Renal pelvis (tissue), 4 donors: ENCODE results near the gene MMD. TPM values are rescaled to one million over a fixed set of nuclear protein-coding genes. Genes with fewer than 3 reads are reported as not detected.
"Not testable (repeated sequence)": the region's sequence is repeated elsewhere in the genome, so short reads cannot be mapped to it uniquely, and the experiment has no call there.

Experiments used
- DNase-seq: peaks from one replicate; pipeline ENCODE4 v3.0.0-alpha.2; 2013
- polyA plus RNA-seq, 3 donors: library from polyadenylated mRNA; unstranded; fragments of 120-200 nt; gene quantifications; one replicate each; pipeline ENCODE4 v1.2.1, GENCODE V29; 2013; ENCODE audit not compliant: insufficient read length in 3 of 3

The MMD gene
- polyA plus RNA-seq, 3 donors: 18.0 to 20.8 (median 18.9) TPM

DNA sequence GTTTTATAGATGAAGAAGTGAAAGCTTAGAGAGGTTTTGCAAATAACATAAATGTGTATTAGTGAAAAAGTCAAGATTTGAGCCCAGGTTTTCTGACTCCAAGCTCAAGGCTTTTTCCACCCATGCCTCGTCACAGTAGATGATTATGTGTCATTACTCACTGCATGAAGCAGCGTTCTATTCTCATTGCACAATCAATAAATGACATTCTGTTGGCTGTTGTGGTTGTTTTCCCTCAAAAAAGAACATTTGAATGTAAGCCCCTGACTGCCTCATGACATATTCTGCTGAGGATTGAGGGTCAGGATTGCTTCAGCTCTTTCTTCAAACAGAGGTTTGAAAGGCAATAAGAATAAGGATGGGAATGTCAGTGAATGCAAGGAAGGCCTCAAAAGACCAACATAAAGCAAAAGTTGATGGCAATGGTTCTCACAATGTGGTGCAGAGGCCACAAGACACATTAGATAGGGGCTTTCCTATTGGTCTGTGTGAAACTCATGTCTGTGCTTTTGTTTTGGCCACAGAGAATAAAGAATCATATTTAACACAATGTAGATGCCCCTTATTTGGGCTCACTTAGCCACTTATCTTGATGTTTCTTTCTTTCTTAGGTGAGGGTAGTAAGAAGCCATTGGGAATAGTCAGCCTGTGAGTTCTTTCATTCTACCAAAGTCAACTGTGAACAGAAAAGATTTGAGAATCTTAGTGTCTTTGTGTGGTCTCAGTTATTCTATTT is 5.4 kb upstream of the MMD start:
- DNase-seq: no peak

- no peak for DNase-seq
Observed at GRCh38 chr17:55424893-55425540, 3.4 kb upstream of the MMD start.

DNA sequence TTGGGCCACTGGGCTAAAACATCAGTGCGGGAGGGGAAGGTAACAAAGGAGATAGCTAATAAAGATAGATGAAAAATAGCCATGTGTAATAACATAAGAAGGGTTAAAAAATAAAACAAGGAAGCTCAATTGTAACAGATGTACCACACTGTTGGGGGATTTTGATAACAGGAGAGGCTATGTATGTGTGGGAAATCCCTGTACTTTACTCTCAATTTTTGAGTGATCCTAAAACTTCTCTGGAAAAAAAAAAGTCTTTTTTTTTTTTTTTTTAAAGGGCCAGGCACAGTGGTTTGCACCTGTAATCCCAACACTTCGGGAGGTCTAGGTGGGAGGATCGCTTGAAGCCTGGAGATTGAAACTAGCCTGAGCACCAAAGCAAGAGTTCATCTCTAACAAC is 1.9 kb upstream of the MMD start:
- DNase-seq: no peak

DNA sequence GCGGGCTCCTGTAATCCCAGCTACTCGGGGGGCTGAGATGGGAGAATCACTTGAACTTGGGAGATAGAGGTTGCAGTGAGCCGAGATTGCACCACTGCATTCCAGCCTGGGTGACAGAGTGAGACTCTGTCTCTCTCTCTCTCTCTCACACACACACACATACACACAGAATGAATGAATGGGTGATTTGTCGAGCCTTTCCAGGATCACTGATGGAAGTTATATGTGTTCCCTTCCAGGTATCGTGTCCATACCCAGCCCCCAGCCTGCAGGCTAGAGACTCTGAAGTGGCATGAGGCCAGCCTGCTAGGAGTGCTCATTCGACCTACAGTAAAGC is 1.2 kb upstream of the MMD start:
- DNase-seq: not testable (repeated sequence)

- DNase-seq: no peak
Observed at GRCh38 chr17:55420776-55421178, 858 bp downstream of the MMD start.

DNA sequence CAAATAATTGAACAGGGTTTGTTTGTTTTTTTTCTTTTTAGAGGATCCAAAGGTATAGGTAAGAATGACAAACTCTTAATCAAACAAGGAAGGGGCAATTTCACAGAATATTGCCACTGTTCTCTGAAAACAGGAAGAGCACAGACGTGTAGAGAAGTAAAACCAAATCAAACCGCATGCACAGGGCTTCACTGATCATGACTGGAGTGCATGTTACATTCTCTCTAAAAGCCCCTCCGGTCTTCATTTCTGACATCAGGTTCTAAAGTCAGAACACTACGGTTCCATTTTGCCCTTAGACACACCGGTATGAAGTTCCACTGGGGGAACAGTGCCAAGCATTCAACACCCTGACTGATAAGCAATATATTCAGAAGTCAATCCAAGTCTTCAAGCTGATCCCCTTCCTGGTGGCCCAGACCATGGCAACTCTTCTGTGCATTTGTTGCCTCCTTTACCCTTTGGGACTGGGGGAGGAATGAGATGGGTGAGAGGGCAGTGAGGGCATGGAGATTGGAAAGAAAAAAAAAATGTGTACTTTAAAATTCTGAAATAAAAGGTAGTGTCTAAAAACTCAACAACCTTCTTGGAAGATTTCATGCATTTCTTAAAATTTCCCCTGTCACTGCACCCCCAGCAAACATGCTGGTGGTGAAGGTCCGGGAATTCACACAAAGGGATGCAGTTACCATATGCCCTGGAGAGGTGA is 1.4 kb downstream of the MMD start:
- no peak for DNase-seq

DNA sequence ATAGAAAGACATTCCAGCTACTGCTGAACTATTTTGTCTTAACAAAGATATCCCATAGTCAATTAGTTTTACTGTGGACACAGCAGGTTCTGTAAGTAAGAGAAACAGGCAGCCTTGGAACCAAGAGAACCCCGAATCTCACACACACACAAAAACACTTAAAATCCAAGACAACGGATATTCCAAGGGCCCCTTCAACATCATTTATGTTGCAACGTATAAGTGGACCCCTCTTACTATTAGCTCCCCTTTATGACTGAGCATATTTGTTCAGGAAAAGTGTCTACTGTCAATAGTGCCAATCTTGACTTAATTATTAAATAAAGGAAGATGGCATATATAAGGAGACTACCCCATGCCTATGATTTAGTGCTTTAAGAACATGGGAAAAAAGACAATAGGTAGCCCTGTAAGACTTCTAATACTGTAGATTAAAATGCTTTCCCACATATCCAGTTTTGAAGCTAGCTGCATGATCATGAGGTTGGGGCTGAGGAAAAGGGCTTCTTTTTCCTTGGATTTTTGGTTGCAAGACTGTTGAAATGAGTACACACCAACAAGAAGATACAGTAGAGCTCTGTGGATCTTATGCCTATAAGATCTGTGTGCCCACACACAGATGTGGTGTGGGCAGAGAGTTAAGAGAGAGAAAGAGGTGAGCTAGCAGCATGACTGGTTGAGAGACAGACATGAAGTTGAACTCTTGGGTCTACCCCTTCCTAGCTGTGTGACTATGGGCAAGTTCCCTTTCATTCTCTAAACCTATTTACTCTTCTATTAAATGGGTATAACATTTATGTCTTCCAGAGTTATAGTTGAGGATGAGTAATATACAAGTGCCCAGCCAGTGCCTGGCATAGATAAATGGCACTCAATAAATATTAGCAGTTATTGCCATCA is 3.0 kb downstream of the MMD start:
- DNase-seq: no peak

DNA sequence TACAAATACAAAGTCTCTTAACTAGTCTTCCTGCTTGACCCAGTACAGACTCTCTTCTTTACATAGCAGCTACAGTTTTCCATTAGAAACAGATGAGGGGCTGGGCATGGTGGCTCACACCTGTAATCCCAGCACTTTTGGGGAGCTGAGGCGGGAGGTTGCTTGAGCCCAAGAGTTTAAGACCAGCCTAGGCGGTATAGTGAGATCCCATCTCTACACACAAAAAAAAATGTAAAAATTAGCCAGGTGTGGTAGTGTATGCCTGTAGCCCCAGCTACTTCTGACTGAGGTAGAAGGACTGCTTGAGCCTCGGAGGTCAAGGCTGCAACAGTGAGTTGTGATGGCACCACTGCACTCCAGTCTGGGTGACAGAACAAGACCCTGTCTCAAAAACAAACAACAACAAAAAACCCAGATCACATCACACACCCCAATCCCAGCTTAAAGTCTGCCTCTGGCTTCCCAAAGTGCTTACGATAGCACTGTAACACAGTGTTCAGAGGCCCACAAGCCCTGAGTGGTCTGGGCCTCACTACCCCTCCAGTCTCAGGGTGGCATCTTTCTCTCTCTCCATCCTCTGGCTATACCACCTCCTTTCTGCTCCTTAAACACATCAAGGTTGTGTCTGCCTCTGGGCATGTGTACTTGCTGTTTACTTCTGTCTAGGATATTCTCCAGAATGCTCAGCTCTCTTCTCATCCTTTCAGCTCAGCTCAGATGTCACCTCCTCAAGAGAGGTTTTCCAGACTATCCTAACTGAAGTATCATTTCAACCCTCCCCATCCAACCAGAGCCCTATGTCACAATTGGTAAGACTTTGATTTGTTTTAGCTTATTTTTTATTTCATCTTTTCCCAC is 4.0 kb downstream of the MMD start:
- DNase-seq: no peak

DNA sequence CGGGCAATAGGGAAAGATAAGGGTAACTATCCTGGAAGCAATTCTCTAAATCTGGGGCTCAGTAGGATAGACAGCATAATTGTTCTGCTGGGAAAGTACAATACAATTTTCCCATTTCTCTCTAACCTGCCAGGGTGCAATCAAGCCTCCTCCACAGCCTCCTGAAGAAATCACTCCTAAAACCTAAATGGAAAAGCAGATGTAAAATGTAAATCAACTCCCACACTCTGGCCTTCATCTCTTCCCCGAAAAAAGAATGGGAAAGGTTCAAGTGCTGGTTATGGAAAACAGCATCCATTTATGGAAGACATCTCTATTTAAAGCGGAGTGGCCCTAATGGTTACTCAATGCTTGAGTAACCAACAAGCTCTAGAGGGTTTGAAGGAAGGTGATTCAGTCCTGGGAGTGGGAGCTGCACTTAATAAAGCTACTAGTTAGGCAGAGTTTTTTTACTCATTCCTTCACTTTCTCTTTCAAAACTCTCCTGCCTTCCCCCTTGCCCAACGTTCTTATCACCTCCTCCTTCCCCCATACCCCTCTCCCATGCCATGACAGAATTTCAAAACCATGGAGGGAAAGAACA is 5.1 kb downstream of the MMD start:
- DNase-seq: no peak

GRCh38 chr17:55416000-55416399 is 5.6 kb downstream of the MMD start:
- DNase-seq: no peak

DNA sequence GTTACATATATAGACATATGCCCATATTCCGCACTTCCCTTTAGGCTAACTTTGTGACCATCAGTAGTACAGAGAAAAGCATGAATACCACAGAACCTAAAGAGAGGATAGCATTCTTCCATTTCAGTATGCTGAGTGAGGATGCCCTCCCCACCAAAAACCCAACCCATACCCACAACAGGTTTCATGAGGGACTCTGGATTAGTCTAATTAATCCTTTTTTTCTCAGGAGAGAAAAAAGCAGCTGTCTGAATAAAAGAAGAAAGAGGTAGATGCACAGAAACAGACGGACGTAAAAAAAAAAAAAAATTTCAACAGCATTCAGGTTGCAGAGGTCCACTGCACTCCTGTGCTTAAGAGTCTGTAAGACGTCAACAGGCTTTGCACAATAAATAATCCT is 6.7 kb downstream of the MMD start:
- no peak for DNase-seq

DNA sequence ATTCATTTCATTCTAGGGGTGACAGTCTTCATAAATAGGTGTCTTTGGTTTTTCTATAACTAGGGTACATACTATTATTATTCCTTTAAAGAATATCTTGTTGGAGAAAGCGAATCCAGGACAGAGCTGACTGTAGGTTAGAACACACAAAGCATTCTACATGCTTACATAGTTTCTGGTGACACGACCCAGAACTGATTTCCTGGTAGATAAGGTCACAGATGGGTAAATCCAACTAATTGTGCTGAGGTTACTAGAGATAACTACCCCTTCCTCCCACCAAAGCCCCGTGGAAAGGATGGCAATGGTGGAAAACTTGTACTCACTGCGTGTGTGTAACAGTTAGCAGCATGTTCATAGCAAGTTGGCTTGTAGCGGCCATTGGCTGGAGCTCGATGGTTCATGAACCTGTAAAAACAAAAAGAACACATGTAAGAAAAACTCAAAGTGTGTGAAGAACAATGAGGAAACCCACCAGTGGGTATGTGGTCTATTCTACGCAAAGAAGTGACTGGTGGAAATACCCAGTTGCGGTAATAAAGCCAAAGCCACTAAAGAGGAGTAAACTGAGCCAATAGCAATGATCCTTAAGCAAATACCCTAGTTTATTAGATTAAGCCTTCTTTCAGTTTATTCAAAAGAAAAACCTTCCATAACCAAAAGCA is 7.7 kb downstream of the MMD start:
- DNase-seq: no peak

DNA sequence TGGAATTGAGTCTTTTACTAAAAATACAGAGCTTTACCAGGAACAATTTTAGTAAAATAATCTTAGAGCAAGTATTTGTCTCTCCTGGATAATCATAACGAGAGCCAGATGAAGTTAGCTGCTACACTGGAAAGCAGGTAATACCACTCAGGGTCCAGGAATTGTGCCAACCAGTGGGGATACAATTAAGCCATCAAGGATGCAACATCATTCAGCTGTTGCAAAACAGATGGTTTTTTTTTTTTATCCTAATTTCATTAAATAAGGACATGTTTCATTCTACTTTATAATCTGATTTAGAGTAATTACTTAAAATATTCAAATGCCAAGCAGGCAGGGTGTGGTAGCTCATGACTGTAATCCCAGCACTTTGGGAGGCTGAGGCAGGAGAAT is 10.2 kb downstream of the MMD start:
- no peak for DNase-seq

- no peak for DNase-seq
Observed at GRCh38 chr17:55410722-55411462, 10.7 kb downstream of the MMD start.

- DNase-seq: no peak
Observed at GRCh38 chr17:55409030-55409800, 12.4 kb downstream of the MMD start.

DNA sequence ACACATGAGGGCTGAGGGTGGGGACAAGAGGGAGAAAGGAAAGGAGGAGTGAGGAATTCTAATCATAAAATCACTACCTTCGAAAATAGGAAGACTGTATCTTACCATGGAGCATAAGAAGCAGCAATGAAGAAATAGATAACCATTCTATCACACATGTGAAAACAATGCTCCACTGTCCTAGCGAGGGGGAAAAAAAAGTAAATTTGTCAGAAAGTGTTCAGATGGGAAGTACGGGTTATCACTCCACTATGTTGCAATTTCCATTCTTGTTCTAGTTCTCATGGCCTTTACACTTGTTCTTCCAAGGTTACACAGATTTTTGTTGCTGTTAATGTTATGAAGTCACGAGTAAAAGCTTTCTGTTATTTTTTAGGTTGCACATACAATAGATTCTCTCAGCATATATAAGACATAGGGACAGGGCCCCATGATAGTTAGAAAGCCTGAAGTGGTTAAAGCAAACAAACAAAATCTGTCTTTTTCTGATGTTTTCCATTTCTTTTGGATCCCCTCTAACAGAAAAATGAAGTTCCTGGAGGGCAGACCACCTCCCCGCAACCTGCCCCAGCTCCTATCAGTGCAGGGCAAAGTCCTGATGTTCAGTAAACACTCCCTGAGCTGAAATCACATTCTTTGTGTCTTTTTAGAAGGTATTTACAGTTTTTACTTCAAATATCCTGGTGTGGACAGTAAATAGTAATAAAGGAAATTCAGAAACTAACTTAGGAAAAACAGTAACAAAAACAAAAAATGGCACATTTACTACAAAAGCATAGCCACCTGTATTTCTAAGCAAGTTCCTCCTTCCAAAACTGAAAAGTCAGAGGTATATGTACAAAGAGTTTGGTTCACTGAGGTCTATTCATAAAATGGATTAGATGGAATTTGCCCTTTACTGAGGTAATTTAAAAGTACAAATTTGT is 13.7 kb downstream of the MMD start:
- no peak for DNase-seq

DNA sequence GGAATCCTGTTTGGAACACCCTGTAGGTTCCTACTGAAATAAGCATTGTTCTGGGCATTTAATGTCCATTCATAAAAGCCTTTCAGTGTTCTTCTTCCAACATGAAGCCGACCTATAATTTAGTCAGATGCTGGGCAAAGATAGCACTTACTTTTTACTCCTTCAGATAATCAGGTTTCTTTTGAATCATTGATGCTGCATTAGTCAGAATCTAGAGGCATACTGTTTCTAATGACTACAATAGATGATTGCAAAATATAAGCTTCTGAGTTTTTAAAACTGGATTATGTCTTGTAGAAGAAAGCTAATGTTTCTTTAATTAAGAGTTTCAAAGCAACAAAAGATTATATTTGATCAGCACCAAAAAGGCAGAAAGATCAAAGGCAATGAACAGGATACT is 16.0 kb downstream of the MMD start:
- DNase-seq: no peak

GRCh38 chr17:55404197-55404596 is 17.4 kb downstream of the MMD start:
- DNase-seq: not testable (repeated sequence)
